LNCaP clone FGC (cell line): ENCODE data around the gene SLC32A1.

Experiments
- DNase-seq: peaks from one replicate; pipeline ENCODE4 v3.0.0-alpha.2; 2011; ENCODE audit warnings: low read depth
- H3K4me3 ChIP-seq: 2 replicates; pipeline ENCODE4 v1.5.1; 2011; ENCODE audit warnings: mild to moderate bottlenecking, low read depth, low read length, control low read depth
- TF ChIP-seq, protein P1 (sequence below): IDR thresholded peaks from 2 replicates; pipeline ENCODE4 v1.5.1; 2012; ENCODE audit warnings: mild to moderate bottlenecking; ENCODE audit not compliant: control insufficient read depth, insufficient read depth; ENCODE audit errors: extremely low read depth

Gene SLC32A1

DNA sequence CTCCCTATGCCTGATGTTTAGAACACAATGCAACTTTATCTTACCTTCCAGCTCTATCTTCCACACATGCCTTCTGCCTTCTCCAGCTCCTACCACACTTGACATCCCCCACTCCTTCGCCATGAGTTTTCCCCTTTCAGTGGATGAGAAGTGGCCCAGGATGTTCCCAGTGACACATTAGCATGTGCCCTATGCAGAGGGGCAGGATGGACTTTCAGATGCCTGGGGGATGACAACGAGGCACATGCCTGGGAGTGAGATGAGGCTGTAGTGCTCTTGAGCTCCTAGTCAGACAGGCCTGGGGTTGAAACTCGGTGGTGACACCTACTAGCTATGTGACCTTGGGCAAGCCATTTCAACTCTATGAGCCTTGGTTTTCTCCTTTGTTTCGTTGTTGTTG is 20.1 kb upstream of the SLC32A1 start:
- no peak overlapping the region for H3K4me3 ChIP-seq
- no peak for DNase-seq
- TF ChIP-seq, protein P1, sequence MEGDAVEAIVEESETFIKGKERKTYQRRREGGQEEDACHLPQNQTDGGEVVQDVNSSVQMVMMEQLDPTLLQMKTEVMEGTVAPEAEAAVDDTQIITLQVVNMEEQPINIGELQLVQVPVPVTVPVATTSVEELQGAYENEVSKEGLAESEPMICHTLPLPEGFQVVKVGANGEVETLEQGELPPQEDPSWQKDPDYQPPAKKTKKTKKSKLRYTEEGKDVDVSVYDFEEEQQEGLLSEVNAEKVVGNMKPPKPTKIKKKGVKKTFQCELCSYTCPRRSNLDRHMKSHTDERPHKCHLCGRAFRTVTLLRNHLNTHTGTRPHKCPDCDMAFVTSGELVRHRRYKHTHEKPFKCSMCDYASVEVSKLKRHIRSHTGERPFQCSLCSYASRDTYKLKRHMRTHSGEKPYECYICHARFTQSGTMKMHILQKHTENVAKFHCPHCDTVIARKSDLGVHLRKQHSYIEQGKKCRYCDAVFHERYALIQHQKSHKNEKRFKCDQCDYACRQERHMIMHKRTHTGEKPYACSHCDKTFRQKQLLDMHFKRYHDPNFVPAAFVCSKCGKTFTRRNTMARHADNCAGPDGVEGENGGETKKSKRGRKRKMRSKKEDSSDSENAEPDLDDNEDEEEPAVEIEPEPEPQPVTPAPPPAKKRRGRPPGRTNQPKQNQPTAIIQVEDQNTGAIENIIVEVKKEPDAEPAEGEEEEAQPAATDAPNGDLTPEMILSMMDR: no peak

DNA sequence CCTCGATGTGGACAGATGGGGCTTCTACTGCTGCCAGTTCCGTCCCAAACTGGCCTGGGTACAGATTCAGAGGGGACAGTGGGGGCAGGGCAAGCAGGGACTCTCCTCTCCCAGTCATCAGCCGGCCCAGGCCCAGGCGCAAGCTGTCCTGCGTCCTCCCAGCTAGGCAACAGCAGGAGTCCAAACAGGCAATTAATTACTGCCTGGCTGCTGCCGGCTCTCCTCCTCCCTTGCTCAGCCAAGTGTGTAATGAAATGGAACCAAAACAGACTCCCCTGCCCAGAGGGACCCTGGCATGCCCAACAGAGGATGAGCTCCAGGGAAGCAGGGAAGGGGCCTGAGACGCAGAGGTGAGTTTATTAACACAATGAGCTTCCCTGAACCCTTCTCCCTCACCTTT is 17.8 kb upstream of the SLC32A1 start:
- TF ChIP-seq, protein P1: no peak
- H3K4me3 ChIP-seq: no peak overlapping the region
- no peak for DNase-seq

DNA sequence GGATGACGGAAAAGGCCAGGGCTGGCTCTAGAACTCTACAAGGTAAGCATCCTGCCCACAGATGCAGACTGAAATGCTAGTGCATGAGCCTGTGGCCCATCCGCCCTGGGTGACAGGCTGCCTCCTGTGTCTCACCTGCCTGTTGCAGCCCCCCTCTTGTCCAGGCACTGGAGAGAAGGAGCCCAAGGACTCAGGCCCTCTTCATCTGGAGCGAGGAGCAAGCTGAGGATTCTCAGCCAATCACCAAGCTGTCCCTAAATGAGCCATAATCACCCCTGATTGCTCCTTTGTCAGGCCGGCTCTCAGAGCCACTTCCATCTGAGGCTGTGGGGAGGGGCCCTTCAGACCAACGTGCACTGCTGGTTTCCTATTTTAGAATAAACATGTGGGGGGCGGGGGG is 10.0 kb upstream of the SLC32A1 start:
- no peak overlapping the region for H3K4me3 ChIP-seq
- TF ChIP-seq, protein P1: no peak
- DNase-seq: no peak

DNA sequence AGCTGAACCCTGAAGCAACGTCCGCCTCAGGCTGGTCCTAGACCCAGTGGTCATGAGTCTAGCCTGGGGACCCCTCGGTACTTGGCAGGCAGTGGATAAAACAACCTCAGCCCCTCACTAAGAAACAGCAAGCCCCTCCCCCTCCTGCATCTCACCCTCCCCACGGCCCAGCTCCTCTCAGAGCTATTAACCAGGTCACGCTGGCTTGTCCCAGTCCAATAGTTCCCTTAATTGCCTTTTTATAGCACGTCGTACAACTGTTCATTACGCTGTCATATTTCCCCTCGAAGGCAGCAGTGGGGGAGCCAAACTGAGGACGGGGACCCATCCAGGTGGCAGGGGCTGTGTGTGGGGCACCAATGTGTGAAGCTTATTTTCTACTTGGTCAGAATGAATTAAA is 8.6 kb upstream of the SLC32A1 start:
- no peak overlapping the region for H3K4me3 ChIP-seq
- TF ChIP-seq, protein P1: no peak
- DNase-seq: no peak

DNA sequence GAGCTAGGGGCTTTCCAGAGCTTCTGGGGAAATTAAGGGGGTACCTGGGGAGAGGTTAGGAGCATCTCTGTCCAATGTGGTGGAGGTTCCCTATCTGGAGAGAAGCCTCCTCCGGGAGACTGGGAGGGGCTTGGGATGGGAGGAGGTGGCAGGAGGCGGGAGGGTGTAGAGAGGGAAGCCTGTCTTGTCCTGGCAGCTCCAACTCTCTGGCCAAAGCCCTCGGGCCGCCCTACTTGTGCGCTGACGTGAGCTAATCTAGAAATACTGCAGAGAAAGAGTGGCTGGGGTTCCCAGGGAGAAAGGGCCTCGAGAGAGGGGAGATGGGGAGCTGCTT is 1.6 kb upstream of the SLC32A1 start:
- DNase-seq: no peak
- H3K4me3 ChIP-seq: no peak overlapping the region
- TF ChIP-seq, protein P1: no peak

DNA sequence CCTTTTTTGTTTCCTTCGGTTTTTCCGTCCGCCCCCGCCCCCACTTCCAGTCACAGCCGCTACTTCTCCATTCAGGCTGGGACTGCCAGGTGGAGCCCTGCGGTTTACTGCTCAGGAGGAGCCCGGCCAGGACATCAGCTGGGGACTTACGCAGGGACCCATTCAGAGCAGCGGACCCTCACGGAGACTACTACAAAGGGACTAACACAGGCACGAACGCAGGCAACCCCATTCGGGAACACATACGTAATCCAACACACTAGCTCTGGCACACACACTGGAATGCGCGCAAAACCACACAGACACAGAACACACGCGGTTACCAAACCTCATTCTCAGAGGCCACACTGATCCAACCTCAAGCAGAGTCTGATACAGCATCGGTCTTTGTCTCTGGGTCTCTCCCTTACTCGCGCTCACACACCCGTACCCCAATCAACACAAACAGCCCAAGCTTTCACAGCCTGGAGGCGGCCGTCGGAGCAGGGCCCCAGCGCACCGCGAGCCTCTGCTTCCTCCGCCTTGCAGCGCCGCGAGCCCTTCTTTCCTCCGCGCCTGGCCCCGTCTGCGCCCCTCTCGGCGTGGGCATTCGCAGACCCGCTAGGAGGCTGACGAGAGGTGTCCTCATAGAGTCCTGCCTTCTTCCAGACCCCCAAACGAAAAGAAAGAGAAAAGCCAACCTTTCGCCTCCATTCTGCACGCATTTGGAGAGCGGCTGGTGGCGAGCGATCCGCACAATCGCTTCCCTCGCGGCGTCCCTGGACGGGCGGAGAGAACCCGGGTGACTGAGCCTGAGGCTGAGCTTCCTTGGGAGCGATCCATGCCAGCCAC is 1.1 kb upstream of the SLC32A1 start:
- H3K4me3 ChIP-seq: no peak overlapping the region
- no peak for DNase-seq
- TF ChIP-seq, protein P1: no peak

DNA sequence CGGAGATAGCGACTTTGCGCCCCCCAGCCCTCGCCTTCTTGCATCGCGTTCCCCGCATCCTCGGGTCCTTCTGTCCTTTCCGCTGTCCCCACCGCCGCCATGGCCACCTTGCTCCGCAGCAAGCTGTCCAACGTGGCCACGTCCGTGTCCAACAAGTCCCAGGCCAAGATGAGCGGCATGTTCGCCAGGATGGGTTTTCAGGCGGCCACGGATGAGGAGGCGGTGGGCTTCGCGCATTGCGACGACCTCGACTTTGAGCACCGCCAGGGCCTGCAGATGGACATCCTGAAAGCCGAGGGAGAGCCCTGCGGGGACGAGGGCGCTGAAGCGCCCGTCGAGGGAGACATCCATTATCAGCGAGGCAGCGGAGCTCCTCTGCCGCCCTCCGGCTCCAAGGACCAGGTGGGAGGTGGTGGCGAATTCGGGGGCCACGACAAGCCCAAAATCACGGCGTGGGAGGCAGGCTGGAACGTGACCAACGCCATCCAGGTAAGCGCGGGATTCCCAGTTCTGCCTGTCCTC is 401 bp downstream of the SLC32A1 start:
- TF ChIP-seq, protein P1: no peak
- H3K4me3 ChIP-seq: no peak overlapping the region
- no peak for DNase-seq
